ENCODE results near the gene ACER2.

ACER2 gene

DNA sequence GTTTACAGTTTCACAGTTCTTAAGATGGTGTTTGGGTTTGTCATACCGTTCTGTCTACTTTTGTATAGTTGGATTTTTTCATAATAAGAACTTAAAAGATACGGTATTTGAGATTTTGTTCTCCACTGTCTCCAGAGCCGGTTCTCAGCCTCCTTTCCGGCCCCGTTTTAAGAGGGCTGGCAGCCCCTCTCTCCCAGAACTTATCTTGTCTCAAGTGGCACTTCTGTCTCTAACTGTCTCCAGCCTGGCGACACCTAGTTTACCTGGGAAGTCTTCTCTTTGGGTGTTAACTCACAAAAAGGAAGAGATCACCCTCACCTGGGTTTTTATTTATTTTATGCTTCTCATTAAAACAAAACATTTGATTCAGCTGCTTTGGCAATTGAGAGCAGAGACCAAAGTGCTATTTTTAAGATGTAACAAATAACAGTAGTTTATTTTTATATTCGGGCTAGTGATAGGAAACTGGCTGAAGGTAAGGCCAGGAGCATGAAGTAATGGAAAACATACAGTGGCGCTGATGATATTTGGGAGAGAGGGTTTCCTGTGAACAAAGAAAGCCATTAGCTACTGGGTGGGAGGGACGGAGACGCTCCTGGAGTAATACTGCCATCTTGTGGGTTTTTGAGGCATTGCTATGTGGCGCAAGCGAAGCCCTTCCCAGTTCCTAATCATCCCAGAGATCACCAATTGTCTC, 48.3 kb downstream of the ACER2 start:
- peak; percentile 45 for DNase-seq

DNA sequence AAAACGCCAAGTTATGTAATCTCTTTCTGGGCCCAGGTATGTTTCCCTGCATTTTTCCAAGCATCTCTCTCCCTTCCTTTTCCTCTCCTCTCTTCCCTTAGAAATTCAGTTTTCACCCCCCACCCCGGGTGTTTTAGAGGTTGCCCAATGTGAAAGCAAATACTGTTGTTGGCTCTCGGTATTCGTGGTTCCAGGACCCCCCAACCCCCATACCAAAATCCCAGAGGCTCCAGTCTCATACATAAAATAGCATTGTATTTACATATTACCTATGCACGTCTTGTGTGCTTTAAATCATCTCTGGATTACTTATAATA, 48.8 kb downstream of the ACER2 start:
- no peak for DNase-seq

DNA sequence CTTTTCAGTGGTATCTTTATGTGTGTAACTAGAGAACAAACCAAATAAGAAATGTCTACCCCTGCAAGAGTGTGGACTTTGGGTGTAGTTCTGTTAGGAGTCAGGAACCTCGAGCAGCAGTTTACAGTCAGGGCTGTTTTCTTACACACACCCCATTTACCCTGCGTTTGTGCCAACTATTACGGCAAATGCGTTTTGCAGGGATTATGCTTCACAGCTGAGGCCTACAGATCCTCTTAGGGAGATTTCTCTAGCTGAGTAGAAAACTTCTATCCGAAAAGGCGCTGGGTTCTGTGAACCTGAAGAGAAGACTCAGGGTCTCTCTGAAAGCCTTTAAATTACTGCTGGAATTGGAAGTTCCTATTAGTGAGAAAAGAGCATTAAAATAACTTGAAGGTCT, 51.4 kb downstream of the ACER2 start:
- DNase-seq, result no peak

DNA sequence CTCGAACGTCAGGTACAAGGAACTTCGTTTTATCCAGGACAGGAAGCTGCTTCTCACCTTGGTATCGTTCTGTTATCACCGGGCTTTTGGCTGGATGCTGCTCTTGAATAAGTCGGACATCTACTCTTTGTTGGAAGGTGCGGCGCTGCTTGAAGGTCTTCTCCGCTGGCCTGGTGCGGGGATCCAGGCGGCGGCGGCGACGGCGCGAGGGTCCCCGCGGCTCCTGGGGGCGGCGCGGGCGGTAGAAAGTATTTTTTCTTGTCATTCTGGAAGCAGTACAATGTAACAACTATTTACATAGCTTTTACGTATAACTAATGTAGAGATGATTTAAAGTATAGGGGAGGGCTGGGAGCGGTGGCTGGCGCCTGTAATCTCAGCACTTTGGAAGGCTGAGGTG, 52.3 kb downstream of the ACER2 start:
- no peak for DNase-seq

DNA sequence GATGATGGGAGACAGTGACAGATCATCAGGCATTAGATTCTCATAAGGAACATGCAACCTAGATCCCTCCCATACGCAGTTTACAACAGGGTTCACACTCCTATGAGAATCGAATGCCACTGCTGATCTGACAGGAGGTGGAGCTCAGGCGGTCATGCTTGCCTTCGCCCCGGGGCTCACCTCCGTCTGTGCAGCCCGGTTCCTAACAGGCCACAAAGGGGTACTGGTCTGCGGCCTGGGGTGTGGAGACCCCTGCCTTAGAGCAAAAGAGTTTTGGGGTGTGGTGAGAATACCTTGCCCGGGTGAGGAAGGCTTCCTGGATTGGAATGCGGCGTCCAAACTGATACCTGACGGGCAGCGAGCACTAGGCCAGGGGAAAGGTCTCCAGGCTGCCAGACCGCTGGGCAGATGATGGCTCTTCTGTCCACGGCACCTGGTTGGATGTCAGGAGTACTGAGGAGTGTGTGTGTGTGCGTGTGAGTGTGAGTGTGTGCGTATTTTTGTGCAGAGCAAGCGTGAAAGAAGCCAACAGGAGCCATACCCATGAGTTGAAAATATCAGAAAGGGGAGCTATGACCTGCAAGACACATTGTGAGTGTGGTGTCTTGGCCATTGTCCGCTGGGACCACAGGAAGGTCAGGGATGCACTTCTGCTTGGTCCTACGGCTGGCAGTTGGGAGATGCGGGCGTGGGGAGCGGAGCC, 55.4 kb downstream of the ACER2 start:
- DNase-seq, result no peak

DNA sequence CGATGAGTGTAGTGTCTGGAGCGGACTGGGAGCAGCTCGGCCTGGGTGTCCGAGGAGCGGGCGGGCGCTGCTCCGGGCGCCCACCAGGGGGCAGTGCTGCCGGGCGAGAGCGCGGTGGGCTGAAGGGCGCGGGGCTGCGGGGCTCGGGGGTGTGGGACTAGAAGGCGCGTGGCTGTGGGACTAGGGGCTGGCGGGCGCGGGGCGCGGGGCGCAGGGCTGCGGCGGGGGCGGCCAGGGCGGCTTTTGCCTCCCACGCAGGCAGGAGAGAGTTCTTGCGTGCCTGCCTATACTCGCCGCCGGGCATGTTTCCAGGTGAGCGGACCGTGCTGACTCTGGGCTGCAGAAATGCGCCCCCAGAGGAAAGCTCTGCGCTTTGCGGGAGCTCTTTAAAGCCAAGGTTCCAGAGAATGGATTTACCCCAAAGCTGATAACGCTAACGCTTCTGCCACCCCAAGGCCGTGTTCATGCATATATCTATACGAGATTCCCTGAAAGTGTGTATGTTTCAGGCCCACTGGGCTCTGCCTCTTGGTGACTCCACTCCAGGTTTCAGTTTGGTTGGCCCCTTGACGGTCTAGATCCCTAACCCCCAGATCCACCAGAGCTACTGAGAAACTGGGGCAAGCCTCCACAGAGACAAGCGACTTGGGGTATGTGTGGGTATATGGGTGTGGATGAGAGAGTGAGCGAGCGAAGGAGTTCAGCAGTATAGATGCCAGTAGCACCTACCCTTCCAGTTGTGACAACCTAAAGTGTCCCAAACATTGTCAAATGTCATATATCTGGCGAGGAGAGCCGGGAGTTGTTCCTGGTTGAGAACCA, 56.2 kb downstream of the ACER2 start:
- peak; percentile 4 for DNase-seq

DNA sequence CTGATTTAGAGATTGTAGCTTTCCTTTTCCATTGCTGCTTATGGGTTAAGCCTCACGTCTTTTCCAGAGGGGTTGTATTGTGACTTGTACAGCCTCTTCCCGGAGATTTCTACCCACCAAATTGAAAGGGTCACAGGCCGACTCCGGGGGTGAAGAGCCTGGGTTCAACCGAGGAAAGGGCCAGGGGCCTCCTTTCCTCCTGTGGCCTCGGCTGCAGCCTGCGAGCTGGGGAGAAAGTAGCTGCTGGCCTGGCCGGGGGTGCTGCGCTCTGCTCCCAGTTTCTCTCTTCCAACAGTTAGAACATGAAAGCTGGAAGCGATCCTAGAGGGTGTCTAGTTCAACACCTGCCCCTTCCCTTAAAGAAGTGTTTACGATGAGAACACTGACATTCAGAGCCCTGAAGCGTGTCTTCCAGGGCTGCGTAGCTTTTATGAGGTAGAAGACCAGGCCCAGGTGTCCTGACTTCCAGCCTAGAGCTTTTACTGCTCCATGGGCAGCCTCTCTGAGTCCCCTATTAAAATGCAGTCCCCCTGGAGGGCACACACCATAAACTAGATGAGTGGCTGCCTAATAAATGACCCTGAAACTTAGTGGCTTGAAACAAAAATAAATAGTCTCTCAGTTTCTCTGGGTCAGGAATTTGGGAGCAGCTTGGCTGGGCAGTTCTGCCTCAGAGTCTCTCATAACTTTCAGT, 56.9 kb downstream of the ACER2 start:
- DNase-seq, result no peak

DNA sequence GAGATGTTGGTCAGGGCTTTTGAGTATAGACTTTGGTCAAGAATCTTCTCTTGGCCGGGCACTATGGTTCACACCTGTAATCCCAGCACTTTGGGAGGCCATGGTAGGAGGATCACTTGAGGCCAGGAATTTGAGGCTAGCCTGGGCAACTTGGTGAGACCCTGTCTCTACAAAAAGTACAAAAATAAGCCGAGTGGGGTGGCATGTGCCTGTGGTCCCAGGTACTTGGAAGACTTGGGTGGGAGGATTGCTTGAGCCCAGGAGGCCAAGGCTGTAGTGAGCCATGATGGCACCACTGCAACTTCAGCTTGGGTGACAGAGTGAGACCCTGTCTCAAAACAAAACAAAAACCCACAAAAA, 57.5 kb downstream of the ACER2 start:
- no peak for DNase-seq

DNA sequence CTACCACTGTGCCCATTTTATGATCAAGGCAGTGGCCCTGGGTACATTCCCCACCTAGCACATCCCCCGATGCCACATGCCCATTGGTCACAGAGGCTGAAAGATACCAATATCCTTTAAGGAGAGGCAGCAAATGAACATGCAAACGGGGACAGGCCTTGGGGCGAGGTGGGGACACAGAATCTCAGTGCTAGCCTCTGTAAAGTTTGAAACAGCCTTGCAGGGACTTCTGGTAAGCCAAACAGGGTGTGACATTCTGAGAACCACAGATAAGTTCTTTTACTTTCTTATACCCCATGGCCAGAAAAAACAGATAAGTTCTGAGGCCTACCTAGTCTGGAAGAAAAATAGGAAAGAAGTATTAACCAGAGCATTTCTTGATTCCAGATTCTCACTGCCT, 60.5 kb downstream of the ACER2 start:
- no peak for DNase-seq

DNA sequence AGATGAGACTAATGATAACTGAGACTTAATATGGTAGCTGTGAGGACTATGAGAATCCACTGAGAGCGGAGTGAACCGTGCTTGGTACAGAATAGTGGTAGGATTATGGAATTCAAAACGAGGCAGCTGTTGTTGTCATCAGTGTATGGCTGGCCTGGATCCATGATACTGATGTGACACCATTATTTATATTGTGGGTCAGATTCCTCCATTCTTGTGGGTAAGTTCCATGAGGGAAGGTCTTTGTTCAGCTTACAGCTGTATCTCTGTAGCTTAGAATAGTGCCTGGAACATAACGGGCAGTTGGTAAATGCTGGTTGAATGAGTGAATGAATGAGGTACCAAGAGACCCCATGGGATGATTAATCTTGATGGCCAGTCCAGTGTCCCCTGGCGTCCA, 61.8 kb downstream of the ACER2 start:
- no peak for DNase-seq

DNA sequence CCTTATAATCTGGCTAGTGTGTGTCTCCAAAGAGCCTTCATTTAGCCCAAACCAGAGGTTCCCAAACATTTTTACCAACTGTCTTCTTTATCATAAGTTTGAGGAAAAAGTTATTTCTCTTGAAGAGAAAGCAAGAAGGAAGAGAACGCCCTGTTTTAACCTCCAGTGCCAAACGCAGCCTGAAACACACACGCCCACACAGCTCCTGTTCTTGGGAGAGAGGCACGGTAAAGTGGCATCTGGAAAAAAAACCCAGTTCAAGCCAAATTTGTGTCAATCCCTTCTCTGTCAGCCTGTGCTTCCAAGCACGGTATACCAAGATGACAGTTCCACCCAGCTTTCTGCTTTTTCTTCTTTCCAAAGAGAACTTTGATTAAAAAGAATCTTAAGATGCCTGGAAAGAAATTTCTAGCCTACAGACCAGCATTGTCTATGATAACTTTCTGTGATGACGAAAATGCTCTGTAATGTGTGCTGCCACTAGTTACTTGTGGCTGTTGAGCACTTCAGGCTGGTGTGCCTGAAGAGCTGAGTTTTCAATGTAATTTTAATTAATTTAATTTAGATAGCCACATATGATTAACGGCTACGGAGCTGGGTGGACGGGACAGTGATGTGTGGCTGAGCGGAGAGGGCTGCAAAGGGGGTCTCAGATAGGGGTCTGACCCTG, 62.3 kb downstream of the ACER2 start:
- no peak for DNase-seq

DNA sequence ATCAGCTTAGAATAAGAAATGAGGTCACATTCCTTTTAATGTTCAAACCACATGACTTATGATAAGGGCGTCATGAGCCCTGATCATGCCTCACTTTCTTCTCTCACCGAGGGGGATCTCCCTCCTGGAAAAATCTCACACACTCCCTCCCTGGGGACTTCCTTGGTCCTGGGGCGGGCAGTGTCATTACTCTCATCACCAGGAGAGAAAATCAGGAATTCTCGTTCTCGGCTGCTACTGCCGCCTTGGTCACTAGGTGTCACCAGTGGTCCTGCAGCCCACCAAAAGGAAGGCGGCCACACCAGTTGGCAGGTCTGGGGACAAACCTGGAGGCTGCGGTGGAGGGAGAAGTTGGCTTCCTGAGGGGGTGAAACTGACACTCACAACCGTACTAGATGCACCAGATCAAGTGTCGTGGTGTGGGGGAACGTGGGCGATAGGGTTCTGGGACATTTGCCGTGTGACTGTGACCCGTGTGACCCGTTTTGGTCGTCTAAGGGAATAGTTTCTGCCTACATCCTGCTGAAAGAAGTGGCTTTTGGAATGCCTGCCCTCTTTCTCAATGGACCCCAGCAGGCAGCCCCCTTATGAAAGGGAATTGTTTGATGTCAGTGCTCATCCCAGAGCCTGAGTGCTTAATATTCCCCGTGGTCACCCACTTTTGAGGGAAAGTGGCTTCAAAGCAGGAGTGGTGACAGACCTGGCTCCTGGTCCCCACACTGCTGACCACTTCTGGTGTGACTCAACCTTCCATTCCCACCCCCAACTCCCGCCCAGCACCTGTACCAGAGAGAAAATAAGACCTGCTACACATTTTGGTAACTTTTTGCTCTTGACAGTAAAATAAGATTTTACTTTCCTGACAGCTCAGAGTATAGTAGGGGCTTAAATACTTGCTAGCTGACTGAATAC, 63.2 kb downstream of the ACER2 start:
- no peak for DNase-seq

DNA sequence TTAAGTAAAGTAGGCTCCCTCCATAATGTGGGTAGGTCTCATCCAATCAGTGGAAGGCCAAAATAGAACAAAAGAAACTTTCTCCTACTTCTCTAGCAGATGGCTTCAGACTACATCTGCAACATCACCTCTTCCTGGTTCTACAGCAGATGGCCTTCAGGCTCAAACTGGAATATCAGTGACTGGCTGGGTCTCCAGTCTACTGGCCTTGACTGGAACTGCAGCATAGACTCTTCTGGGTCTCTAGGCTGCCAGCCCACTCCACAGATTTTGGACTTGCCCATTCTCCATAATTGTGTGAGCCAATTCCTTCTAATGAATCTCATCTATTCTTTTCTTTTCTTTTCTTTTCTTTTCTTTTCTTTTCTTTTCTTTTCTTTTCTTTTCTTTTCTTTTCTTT, 64.8 kb downstream of the ACER2 start:
- DNase-seq, result no peak

DNA sequence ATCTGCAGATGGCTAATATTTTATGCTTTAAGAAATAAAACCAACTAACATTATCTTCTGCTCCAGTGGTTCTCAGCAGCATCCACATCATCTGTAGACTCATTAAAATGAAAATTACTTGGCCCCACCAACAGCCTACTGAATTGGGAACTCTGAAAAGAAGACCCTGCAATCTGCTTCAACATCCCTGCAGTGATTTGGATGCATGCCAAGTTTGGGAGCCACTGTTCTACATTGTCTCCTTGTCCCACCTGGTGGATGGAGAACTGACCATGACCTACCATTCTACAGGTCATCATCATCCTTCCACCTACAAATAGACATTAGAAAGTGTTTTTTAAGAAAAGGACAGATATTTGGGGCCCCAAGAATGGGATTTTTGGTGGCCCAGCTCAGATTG, 71.1 kb downstream of the ACER2 start:
- DNase-seq, result no peak

DNA sequence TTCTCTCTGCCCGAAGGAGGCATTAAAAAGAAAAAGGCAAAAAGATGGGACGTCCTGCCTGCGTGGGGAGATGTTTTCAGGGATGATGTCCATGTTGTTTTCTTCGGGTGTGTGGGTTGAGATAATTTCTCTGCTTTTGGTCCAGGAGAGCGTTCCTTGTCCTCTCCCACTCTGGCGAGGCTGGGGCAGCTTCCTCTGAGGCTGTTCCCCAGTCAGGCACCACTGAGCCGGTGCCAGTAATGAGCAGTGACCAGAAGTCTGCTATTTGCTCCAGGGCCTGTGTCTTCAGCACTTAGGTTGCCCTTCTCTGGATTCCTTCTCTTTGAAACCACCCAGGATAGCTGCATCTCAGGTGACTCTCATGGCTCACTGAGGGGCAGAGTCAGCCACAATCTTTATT, 71.5 kb downstream of the ACER2 start:
- DNase-seq, result no peak

DNA sequence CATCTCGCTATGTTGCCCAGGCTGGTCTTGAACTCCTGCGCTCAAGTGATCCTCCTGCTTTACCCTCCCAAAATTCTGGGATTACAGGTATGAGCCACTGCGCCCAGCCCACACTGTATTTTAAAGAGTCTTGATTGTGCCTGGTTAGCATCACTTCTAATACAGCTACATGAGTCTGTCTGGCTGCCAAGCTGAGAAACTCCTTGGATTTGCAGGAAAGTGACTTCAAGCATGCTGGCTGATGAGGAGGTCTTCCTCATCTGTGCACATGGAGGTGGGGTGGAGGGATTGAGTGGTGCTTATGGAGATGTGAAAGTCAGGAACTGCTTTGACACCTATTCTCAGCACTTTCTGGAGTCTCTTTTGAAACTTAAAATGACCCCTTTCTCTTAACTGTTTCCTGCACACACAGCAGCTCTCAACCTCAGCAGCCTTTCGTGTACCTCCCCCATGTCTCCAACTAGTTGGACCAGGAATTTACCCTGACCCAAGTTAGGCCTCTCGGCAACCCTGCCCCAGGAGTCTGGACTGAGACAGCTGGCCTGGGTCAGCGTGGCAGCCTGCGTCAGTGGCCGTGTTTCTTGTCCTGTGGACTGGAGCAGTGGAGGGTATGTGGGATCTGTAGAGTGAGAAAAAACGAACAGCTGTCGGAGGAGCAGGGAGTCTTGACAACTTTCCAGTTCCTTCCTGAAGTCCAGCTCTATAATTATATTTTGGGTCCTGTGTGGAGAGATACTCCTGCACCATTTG, 72.5 kb downstream of the ACER2 start:
- DNase-seq, result no peak

DNA sequence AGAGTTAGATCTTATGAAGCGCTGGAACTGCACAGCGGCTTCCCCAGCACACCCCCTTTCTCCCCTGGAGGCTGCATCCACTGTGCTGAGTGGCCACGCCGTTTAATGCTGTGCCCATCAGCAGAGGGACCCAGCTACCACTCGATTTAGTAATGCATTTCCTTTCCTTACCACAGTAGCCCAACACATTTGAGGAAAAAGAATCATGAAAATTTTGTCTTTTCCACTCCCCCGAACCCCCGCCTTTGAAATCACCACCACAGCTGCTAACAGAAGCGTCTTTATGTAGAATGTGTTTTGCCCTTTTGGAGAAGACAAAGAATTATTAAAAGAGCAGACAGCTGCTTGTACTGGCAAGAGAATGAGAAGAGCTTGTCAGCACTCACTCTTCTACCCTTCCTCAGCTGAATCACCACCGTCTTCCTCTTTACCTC, 73.2 kb downstream of the ACER2 start:
- DNase-seq, result no peak

DNA sequence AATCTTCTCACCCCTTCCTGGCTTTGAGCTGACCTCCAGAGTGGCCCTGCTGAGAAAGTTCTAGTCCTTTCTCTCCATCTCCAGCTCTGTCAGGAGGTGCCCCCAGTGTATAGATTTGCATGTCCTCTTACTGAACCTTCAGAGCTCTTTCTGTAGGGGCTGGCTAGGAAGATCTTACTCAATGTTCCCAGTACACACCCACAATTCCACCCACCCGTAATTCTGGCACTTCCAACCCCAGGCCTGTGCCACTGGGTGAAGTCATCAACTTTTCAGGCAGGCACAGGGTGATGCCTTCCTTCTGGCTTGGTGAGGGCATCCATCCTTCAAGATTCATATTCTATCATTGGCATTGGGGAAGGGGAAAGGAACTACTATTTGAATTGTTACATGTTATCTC, 75.9 kb downstream of the ACER2 start:
- DNase-seq, result no peak

DNA sequence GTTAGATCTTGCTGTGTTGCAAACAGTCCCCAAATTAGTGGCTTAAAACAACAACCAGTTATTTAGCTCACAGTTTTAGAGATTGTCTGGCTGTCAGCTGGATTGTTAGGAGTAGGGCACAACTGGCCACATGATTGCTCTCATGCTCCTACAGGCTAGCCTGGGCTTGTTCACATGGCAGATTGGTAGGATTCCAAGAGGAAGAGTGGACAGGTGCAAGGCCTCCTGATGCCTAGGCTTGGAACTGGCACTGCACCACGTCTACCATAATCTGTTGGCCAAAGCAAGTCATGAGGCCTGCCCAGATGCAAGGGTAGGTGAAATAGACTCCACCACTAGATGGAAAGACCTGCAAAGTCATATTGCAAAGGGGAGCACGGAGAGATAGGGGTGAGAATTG, 76.4 kb downstream of the ACER2 start:
- DNase-seq, result no peak

DNA sequence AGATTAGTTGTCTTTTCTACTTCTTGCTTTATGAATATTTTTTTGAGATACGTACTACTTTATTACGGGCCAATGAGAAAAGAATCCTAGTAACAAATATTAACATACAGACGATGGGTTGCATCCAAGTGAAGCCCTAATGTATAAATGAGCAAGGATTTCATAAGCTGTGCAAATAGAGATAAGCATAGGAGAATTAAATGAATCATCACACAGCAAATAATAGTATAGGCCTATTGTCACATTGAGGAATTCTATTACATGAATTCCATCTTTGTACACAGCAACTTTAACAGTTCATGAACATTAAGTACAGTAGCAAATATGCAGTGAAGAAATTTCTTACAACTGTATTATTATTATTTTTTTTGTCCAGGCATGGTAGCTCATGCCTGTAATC, 78.0 kb downstream of the ACER2 start:
- DNase-seq, result no peak

DNA sequence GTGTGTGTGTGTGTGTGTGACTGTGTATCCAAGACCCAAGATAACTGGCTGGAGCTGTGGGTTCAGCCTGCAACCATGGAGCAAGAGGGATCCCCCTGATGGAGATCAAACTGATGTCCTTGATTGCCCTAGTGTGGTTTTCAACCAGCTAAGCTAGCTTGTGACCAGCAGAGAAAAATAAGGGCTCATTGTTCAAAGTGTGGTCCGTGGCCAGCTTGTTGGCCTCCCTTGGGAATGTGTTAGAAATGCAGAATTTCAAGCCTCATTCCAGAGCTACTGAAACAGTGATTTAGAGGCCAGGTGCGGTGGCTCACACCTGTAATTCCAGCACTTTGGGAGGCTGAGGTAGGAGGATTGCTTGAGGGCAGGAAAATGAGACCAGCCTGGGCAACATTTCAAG, 79.9 kb downstream of the ACER2 start:
- no peak for DNase-seq

Data from MV-4-11 (cell line).